K562 (cell line): Measurements from ENCODE around the gene PAIP2. TPM values are rescaled to one million over a fixed set of nuclear protein-coding genes. Genes with fewer than 3 reads are reported as not detected.

Experiments
- DPF2 ChIP-seq: fragments of 450-650 bp; IDR thresholded peaks from 2 replicates; pipeline ENCODE4 v1.6.1; 2016
- HNRNPH1 ChIP-seq: fragments of 200-400 bp; formaldehyde crosslinking; optimal IDR thresholded peaks from 2 replicates; pipeline ENCODE3; 2017; ENCODE audit warnings: low read depth, mild to moderate bottlenecking, low read length, moderate library complexity
- HNRNPLL ChIP-seq: fragments of 200-400 bp; formaldehyde crosslinking; IDR thresholded peaks from 2 replicates; pipeline ENCODE4 v1.6.1; 2017; ENCODE audit warnings: low read length, low read depth, mild to moderate bottlenecking; ENCODE audit not compliant: poor library complexity, severe bottlenecking
- HNRNPUL1 ChIP-seq: fragments of 200-400 bp; formaldehyde crosslinking; IDR thresholded peaks from 2 replicates; pipeline ENCODE4 v1.6.1; 2017; ENCODE audit warnings: low read length
- MYC ChIP-seq, 2 experiments: fragments of 250-450 bp in 1 of 2; sonication (Bioruptor Pico) in 1 of 2; IDR thresholded peaks; 2 replicates each; pipeline versions ENCODE4 v1.5.1 to v1.6.1; 2012 to 2021; ENCODE audit warnings: low read depth in 2 of 2, borderline replicate concordance in 1 of 2, improper control_type of control experiment in 1 of 2, low read length in 1 of 2, mild to moderate bottlenecking in 1 of 2, moderate library complexity in 1 of 2
- POLR2AphosphoS2 ChIP-seq: IDR thresholded peaks from 2 replicates; pipeline ENCODE4 v1.6.1; 2012; ENCODE audit warnings: low read length, improper control_type of control experiment
- PURB ChIP-seq: sonication (generic); formaldehyde crosslinking; IDR thresholded peaks from 2 replicates; pipeline ENCODE4 v1.9.0; 2021; ENCODE audit warnings: low read depth, mild to moderate bottlenecking, missing genetic modification reagents
- SIRT6 ChIP-seq: IDR thresholded peaks from one replicate; pipeline ENCODE4 v1.6.1; 2012; ENCODE audit warnings: low read depth, mild to moderate bottlenecking, control low read depth, inconsistent platforms, low read length, moderate library complexity
- polyA plus RNA-seq, 8 experiments: library from polyadenylated mRNA; depleted of rRNA in 4 of 8; stranded (reverse) in 5 of 8; unstranded in 3 of 8; fragments of >200 nt; fragmentation: Nextera tagmentation in 2 of 8; fragmentation: Illumina TruSeq in 1 of 8; extraction: Ambion mirVana in 2 of 8; extraction: Trizol in 1 of 8; gene quantifications; 2 replicates each; pipeline versions ENCODE4 v1.2.1 to v1.2.3, GENCODE V29; 2011 to 2014; ENCODE audit warnings: inconsistent platforms in 1 of 8, missing spikeins in 1 of 8
- total RNA-seq, 7 experiments: library from RNA; depleted of rRNA in 6 of 7; stranded (reverse); fragments of >200 nt in 6 of 7; fragmentation: Illumina TruSeq in 2 of 7; extraction: Trizol in 2 of 7; gene quantifications; 2 replicates each; pipeline versions ENCODE4 v1.2.1 to v1.2.3, GENCODE V29; 2011 to 2021; ENCODE audit warnings: low replicate concordance in 1 of 7
- TF ChIP-seq, protein P1 (sequence below): fragments of 200-600 bp; sonication (generic); IDR thresholded peaks from one replicate; pipeline ENCODE4 v1.6.1; 2012; ENCODE audit warnings: mild to moderate bottlenecking, low read depth, low read length, inconsistent platforms
- TF ChIP-seq, protein P2 (sequence below): fragments of 250-450 bp; sonication (Bioruptor Pico); IDR thresholded peaks from 2 replicates; pipeline ENCODE4 v1.8.0; 2022; ENCODE audit warnings: inconsistent platforms
- TF ChIP-seq, protein P3 (sequence below): fragments of 200-400 bp; formaldehyde crosslinking; IDR thresholded peaks from 2 replicates; pipeline ENCODE4 v1.6.1; 2017; ENCODE audit warnings: mild to moderate bottlenecking, low read depth, low read length, moderate library complexity

PAIP2 gene
- total and polyA plus RNA-seq, 9 of the 15 experiments (the other 6 are each of a cell fraction or from before 2014, with no cell fraction given), result 78.3 to 187 (median 128) TPM

DNA sequence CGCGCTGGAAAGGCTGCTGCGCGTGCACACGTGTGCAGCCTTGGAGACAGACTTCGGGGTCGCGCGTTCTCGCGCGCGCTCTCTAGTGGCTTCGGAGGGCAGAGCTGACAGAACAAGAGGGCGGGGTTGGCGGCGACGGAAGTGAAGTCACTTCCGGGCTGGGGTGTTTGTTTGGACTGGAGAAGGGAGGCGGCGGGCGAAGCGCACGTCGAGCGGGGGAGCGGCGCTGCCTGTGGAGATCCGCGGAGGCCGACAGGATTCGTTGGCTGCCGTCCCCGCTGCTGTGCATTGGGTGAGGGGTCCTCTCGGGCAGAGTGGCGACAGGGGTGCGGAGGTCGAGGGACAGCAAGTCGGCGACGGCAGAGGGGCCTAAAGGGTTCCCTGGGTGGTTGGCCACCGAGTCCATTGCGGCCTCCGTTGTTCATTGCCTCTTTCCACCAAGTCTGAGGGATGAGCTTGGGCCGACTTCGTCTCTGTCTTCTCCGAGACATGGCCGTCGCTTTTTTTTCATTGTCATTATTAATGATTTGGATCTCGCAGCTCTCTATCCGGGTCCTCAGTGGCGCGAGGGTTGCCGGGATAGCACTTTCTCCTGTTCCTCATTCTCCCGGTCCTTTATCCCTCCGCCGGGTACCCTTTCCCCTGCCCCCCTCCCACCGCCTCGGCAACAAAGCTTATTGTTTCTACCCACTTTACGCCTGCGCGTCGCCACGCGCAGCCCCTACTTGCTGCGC is at the start of gene PAIP2 (continued):
- TF ChIP-seq, protein P1, sequence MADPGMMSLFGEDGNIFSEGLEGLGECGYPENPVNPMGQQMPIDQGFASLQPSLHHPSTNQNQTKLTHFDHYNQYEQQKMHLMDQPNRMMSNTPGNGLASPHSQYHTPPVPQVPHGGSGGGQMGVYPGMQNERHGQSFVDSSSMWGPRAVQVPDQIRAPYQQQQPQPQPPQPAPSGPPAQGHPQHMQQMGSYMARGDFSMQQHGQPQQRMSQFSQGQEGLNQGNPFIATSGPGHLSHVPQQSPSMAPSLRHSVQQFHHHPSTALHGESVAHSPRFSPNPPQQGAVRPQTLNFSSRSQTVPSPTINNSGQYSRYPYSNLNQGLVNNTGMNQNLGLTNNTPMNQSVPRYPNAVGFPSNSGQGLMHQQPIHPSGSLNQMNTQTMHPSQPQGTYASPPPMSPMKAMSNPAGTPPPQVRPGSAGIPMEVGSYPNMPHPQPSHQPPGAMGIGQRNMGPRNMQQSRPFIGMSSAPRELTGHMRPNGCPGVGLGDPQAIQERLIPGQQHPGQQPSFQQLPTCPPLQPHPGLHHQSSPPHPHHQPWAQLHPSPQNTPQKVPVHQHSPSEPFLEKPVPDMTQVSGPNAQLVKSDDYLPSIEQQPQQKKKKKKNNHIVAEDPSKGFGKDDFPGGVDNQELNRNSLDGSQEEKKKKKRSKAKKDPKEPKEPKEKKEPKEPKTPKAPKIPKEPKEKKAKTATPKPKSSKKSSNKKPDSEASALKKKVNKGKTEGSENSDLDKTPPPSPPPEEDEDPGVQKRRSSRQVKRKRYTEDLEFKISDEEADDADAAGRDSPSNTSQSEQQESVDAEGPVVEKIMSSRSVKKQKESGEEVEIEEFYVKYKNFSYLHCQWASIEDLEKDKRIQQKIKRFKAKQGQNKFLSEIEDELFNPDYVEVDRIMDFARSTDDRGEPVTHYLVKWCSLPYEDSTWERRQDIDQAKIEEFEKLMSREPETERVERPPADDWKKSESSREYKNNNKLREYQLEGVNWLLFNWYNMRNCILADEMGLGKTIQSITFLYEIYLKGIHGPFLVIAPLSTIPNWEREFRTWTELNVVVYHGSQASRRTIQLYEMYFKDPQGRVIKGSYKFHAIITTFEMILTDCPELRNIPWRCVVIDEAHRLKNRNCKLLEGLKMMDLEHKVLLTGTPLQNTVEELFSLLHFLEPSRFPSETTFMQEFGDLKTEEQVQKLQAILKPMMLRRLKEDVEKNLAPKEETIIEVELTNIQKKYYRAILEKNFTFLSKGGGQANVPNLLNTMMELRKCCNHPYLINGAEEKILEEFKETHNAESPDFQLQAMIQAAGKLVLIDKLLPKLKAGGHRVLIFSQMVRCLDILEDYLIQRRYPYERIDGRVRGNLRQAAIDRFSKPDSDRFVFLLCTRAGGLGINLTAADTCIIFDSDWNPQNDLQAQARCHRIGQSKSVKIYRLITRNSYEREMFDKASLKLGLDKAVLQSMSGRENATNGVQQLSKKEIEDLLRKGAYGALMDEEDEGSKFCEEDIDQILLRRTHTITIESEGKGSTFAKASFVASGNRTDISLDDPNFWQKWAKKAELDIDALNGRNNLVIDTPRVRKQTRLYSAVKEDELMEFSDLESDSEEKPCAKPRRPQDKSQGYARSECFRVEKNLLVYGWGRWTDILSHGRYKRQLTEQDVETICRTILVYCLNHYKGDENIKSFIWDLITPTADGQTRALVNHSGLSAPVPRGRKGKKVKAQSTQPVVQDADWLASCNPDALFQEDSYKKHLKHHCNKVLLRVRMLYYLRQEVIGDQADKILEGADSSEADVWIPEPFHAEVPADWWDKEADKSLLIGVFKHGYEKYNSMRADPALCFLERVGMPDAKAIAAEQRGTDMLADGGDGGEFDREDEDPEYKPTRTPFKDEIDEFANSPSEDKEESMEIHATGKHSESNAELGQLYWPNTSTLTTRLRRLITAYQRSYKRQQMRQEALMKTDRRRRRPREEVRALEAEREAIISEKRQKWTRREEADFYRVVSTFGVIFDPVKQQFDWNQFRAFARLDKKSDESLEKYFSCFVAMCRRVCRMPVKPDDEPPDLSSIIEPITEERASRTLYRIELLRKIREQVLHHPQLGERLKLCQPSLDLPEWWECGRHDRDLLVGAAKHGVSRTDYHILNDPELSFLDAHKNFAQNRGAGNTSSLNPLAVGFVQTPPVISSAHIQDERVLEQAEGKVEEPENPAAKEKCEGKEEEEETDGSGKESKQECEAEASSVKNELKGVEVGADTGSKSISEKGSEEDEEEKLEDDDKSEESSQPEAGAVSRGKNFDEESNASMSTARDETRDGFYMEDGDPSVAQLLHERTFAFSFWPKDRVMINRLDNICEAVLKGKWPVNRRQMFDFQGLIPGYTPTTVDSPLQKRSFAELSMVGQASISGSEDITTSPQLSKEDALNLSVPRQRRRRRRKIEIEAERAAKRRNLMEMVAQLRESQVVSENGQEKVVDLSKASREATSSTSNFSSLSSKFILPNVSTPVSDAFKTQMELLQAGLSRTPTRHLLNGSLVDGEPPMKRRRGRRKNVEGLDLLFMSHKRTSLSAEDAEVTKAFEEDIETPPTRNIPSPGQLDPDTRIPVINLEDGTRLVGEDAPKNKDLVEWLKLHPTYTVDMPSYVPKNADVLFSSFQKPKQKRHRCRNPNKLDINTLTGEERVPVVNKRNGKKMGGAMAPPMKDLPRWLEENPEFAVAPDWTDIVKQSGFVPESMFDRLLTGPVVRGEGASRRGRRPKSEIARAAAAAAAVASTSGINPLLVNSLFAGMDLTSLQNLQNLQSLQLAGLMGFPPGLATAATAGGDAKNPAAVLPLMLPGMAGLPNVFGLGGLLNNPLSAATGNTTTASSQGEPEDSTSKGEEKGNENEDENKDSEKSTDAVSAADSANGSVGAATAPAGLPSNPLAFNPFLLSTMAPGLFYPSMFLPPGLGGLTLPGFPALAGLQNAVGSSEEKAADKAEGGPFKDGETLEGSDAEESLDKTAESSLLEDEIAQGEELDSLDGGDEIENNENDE, result no peak
- TF ChIP-seq, protein P2, sequence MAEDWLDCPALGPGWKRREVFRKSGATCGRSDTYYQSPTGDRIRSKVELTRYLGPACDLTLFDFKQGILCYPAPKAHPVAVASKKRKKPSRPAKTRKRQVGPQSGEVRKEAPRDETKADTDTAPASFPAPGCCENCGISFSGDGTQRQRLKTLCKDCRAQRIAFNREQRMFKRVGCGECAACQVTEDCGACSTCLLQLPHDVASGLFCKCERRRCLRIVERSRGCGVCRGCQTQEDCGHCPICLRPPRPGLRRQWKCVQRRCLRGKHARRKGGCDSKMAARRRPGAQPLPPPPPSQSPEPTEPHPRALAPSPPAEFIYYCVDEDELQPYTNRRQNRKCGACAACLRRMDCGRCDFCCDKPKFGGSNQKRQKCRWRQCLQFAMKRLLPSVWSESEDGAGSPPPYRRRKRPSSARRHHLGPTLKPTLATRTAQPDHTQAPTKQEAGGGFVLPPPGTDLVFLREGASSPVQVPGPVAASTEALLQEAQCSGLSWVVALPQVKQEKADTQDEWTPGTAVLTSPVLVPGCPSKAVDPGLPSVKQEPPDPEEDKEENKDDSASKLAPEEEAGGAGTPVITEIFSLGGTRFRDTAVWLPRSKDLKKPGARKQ (CRISPR knock-in tag), result no peak
- no peak for TF ChIP-seq POLR2AphosphoS2
- peak; percentile 64 for TF ChIP-seq HNRNPLL
- no peak for TF ChIP-seq PURB
- peak; percentile 90 for TF ChIP-seq MYC (IDR thresholded peaks at IDR 0.05; ENCODE audit: low read depth, low read length)
- TF ChIP-seq MYC (CRISPR knock-in tag; IDR thresholded peaks at IDR 0.05; ENCODE audit: borderline replicate concordance, low read depth), result 0 out of 2 replicates have a peak, but pooled peaks have one; percentile 39
- peak; percentile 58; the same call in 1 of the 2 replicates for TF ChIP-seq DPF2
- TF ChIP-seq HNRNPUL1, result no peak
- TF ChIP-seq SIRT6, result no peak
- TF ChIP-seq HNRNPH1, result no peak
- TF ChIP-seq, protein P3, sequence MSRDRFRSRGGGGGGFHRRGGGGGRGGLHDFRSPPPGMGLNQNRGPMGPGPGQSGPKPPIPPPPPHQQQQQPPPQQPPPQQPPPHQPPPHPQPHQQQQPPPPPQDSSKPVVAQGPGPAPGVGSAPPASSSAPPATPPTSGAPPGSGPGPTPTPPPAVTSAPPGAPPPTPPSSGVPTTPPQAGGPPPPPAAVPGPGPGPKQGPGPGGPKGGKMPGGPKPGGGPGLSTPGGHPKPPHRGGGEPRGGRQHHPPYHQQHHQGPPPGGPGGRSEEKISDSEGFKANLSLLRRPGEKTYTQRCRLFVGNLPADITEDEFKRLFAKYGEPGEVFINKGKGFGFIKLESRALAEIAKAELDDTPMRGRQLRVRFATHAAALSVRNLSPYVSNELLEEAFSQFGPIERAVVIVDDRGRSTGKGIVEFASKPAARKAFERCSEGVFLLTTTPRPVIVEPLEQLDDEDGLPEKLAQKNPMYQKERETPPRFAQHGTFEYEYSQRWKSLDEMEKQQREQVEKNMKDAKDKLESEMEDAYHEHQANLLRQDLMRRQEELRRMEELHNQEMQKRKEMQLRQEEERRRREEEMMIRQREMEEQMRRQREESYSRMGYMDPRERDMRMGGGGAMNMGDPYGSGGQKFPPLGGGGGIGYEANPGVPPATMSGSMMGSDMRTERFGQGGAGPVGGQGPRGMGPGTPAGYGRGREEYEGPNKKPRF, result no peak
